Testis (tissue), 2 donors: Measurements from ENCODE around the gene LPCAT3.

Source experiments
- CTCF ChIP-seq, 3 experiments: fragments of 450-650 bp in 2 of 3; fragments of 200-600 bp in 1 of 3; sonication (generic) in 1 of 3; IDR thresholded peaks; one replicate each; pipeline ENCODE4 v1.5.1; 2016 to 2019; ENCODE audit warnings: antibody characterized with exemption in 3 of 3, mild to moderate bottlenecking in 2 of 3, moderate library complexity in 1 of 3
- POLR2A ChIP-seq: fragments of 450-650 bp; IDR thresholded peaks from one replicate; pipeline ENCODE4 v1.6.1; 2017; ENCODE audit warnings: antibody characterized with exemption, mild to moderate bottlenecking, moderate library complexity

GRCh38 chr12:6950811-6951540 lies 67.3 kb downstream of the LPCAT3 start, which contains the start of gene PTPN6:
- TF ChIP-seq CTCF (IDR thresholded peaks at IDR 0.05) (no peak), POLR2A (no peak)
